ENCODE data around the gene BCL6.

The BCL6 gene

DNA sequence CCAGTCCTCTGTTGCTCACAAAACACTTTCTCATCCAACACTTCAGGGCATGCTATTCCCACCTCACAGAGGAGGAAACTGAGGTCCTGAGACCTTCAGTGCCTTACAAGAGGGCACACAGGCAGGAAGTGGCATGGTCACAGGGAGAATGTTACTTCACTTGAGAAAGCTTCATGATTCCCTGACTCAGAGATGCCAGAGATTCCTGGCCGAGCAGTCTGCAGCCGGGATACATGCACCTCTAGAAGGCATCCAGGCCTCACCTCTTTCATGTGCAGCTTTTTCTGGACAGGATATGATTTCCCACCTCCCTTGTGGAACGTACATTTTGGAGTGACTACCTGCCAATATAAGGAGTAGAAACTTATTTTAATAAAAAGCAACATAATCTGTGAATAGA is 72.3 kb downstream of the BCL6 start:
- Histone ChIP-seq H4K8ac (ENCODE audit: low read depth, low read length) (no peak overlapping the region), H3K79me1 (ENCODE audit: low read length) (no peaks in the 10 kb centered on the region), H3K18ac (ENCODE audit: low read length) (no peak overlapping the region), H4K91ac (ENCODE audit: low read depth, low read length) (no peak overlapping the region), H3K23ac (ENCODE audit: low read length) (no peak overlapping the region), H3K79me2 (ENCODE audit: control insufficient read depth, insufficient read depth, low read length, poor library complexity) (no peaks in the 10 kb centered on the region), H3K9ac (ENCODE audit: low read length) (no peak overlapping the region), H2BK5ac (ENCODE audit: low read depth, low read length, poor library complexity) (no peak overlapping the region), H3K4me3 (ENCODE audit: low read depth, low read length) (no peak overlapping the region), H3K4me2 (ENCODE audit: low read length) (no peak overlapping the region), H4K12ac (ENCODE audit: low read depth, low read length) (no peak overlapping the region), H3K27me3 (ENCODE audit: insufficient read depth, low read length) (no peaks in the 10 kb centered on the region), H2AK5ac (ENCODE audit: low read length) (no peak overlapping the region), H3K36me3 (ENCODE audit: control insufficient read depth in 1 of 2, insufficient read depth in 2 of 2, low read length in 2 of 2) (no peaks in the 10 kb centered on the region), H3K9me3 (ENCODE audit: insufficient read depth, low read depth, low read length) (no peaks in the 10 kb centered on the region), H2AFZ (ENCODE audit: insufficient read depth, low read length, poor library complexity) (no peak overlapping the region), H3K4me1 (ENCODE audit: control insufficient read depth in 1 of 2, insufficient read depth in 2 of 2, low read length in 2 of 2) (peaks cover 7 to 15% of the 10 kb centered on the region in 2 experiments), H3K27ac (ENCODE audit: low read depth, low read length) (no peak overlapping the region), H3K14ac (ENCODE audit: low read length) (no peak overlapping the region), H2BK12ac (ENCODE audit: low read length) (no peak overlapping the region), H3K4ac (ENCODE audit: low read depth, low read length) (no peak overlapping the region), H2BK120ac (ENCODE audit: insufficient read depth, low read length, poor library complexity) (no peak overlapping the region)
- WGBS (ENCODE audit: extremely low coverage, insufficient coverage, insufficient read length) = no CpG with 5 or more reads among the region's 3 CpGs
- peak; percentile 22 to 49 for DNase-seq

All from trophoblast cell (in vitro differentiated cells and primary cell).